ENCODE measurements around the gene PEX26.

PEX26 gene

GRCh38 chr22:18048441-18048898 is 29.3 kb upstream of the PEX26 start:
- TF ChIP-seq GATA2 (IDR thresholded peaks at IDR 0.05; ENCODE audit: low read depth, low read length) (no peak), GATA3 (IDR thresholded peaks at IDR 0.05; ENCODE audit: low read depth, low read length) (no peak)

GRCh38 chr22:18050065-18050464 is 27.7 kb upstream of the PEX26 start:
- TF ChIP-seq GATA3 (IDR thresholded peaks at IDR 0.05; ENCODE audit: low read depth, low read length) (no peak), GATA2 (IDR thresholded peaks at IDR 0.05; ENCODE audit: low read depth, low read length) (no peak)

- TF ChIP-seq GATA3 (IDR thresholded peaks at IDR 0.05; ENCODE audit: low read depth, low read length) = no peak
- no peak for TF ChIP-seq GATA2 (IDR thresholded peaks at IDR 0.05; ENCODE audit: low read depth, low read length)
These were observed 22.1 kb upstream of the PEX26 start for GRCh38 chr22:18055619-18056160.

- TF ChIP-seq GATA2 (IDR thresholded peaks at IDR 0.05; ENCODE audit: low read depth, low read length) (peak; percentile 79), GATA3 (IDR thresholded peaks at IDR 0.05; ENCODE audit: low read depth, low read length) (peak; percentile 68)
These were observed 21.6 kb upstream of the PEX26 start for GRCh38 chr22:18056161-18056666.

- TF ChIP-seq GATA3 (IDR thresholded peaks at IDR 0.05; ENCODE audit: low read depth, low read length) = no peak
- TF ChIP-seq GATA2 (IDR thresholded peaks at IDR 0.05; ENCODE audit: low read depth, low read length) = no peak
These were observed 20.8 kb upstream of the PEX26 start for GRCh38 chr22:18056807-18057474.

GRCh38 chr22:18057568-18058209 is 20.1 kb upstream of the PEX26 start:
- TF ChIP-seq GATA2 (IDR thresholded peaks at IDR 0.05; ENCODE audit: low read depth, low read length) (no peak), GATA3 (IDR thresholded peaks at IDR 0.05; ENCODE audit: low read depth, low read length) (no peak)

- TF ChIP-seq GATA3 (IDR thresholded peaks at IDR 0.05; ENCODE audit: low read depth, low read length) = no peak
- TF ChIP-seq GATA2 (IDR thresholded peaks at IDR 0.05; ENCODE audit: low read depth, low read length) = no peak
These were observed 19.3 kb upstream of the PEX26 start for GRCh38 chr22:18058371-18059093.

- TF ChIP-seq GATA3 (IDR thresholded peaks at IDR 0.05; ENCODE audit: low read depth, low read length) (no peak), GATA2 (IDR thresholded peaks at IDR 0.05; ENCODE audit: low read depth, low read length) (no peak)
These were observed 18.7 kb upstream of the PEX26 start for GRCh38 chr22:18059094-18059417.

- TF ChIP-seq GATA2 (IDR thresholded peaks at IDR 0.05; ENCODE audit: low read depth, low read length) (no peak), GATA3 (IDR thresholded peaks at IDR 0.05; ENCODE audit: low read depth, low read length) (no peak)
These were observed 18.3 kb upstream of the PEX26 start for GRCh38 chr22:18059473-18059872.

- TF ChIP-seq GATA2 (IDR thresholded peaks at IDR 0.05; ENCODE audit: low read depth, low read length) (no peak), GATA3 (IDR thresholded peaks at IDR 0.05; ENCODE audit: low read depth, low read length) (no peak)
These were observed 17.8 kb upstream of the PEX26 start for GRCh38 chr22:18059991-18060390.

GRCh38 chr22:18060646-18061620 is 16.9 kb upstream of the PEX26 start:
- TF ChIP-seq GATA2 (IDR thresholded peaks at IDR 0.05; ENCODE audit: low read depth, low read length) (no peak), GATA3 (IDR thresholded peaks at IDR 0.05; ENCODE audit: low read depth, low read length) (no peak)

- TF ChIP-seq GATA2 (IDR thresholded peaks at IDR 0.05; ENCODE audit: low read depth, low read length) (no peak), GATA3 (IDR thresholded peaks at IDR 0.05; ENCODE audit: low read depth, low read length) (no peak)
These were observed 15.4 kb upstream of the PEX26 start for GRCh38 chr22:18062421-18062820.

GRCh38 chr22:18063306-18063705 is 14.5 kb upstream of the PEX26 start:
- TF ChIP-seq GATA2 (IDR thresholded peaks at IDR 0.05; ENCODE audit: low read depth, low read length) (no peak), GATA3 (IDR thresholded peaks at IDR 0.05; ENCODE audit: low read depth, low read length) (no peak)

Measured in SH-SY5Y (cell line).